H1 (cell line): ENCODE results near the gene SRRM3. TPM values are rescaled to one million over a fixed set of nuclear protein-coding genes. Genes with fewer than 3 reads are reported as not detected.

Experiments
- CTCF ChIP-seq, 3 experiments: IDR thresholded peaks; 1 replicate in 2 of 3; 2 replicates in 1 of 3; pipeline versions ENCODE4 v1.5.1 to v1.6.1; 2011; ENCODE audit warnings: low read length in 3 of 3, mild to moderate bottlenecking in 3 of 3, inconsistent platforms in 2 of 3, low read depth in 1 of 3, moderate library complexity in 1 of 3; ENCODE audit not compliant: insufficient read depth in 1 of 3; ENCODE audit errors: control extremely low read depth in 1 of 3
- SP1 ChIP-seq: IDR thresholded peaks from 2 replicates; pipeline ENCODE4 v1.6.1; 2011; ENCODE audit warnings: low read depth, low read length
- polyA plus RNA-seq, 7 experiments: library from polyadenylated mRNA; depleted of rRNA in 3 of 7; stranded (reverse) in 5 of 7; unstranded in 2 of 7; fragments of >200 nt in 5 of 7; fragments of 200-250 nt in 2 of 7; gene quantifications; 1 replicate in 5 of 7; 2 replicates in 1 of 7; 4 replicates in 1 of 7; pipeline versions ENCODE4 v1.2.1 to v1.2.3, GENCODE V29; 2011 to 2013; ENCODE audit warnings: missing spikeins in 2 of 7, mixed read lengths in 2 of 7
- total RNA-seq: library from RNA; stranded (reverse); fragmentation: NEBNext Ultra II Directional; extraction: Animal tissue kit (Norgen Biotek cat#: 25700); gene quantifications from 2 replicates; pipeline ENCODE4 v1.2.1, GENCODE V29; 2021

SRRM3 gene
- total and polyA plus RNA-seq, 2 of the 8 experiments (the other 6 are each of a cell fraction or from before 2014, with no cell fraction given), result 10.4 to 17.4 TPM

GRCh38 chr7:76268376-76268775 lies 66.7 kb downstream of the SRRM3 start (continued):
- TF ChIP-seq CTCF (IDR thresholded peaks at IDR 0.05; ENCODE audit: control extremely low read depth in 1 of 3, insufficient read depth in 1 of 3, low read depth in 1 of 3, low read length in 3 of 3) (no peak), SP1 (no peak)
